Measurements from ENCODE around the gene PRSS53. TPM values are rescaled to one million over a fixed set of nuclear protein-coding genes. Genes with fewer than 3 reads are reported as not detected.

Gene PRSS53
- total RNA-seq, 4 donors from 2014 or later, result 0.63 to 2.2 (median 1.3) TPM

DNA sequence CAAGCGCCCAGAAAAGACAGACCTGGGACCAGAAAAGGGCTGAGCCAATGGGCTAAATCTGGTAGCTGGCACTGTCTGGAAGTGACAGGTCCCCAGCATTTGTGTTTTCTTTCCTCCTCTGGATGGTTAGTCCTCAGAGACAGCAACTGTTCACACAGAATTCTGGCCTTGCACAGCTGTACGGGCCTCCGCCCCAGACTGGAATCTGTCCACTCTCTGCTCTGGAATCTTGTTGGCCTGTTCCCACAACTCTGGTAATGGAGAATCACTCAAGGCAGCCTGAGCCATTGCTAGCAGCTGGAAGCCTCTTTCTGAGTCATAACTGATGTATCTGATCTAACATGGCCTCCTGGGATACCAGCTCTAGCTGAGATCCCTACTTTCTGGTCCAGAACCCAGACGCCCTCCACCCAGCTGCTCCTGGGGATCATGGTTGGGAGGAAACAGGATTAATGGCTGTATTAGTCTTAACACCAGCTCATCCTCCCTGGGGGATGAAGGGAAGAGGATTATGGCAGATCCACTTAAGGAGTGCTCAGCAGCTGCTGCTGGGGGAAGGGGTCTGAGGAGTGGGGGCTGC, 23.8 kb downstream of the PRSS53 start:
- DNase-seq (ENCODE audit: low spot score) (peak; percentile 31), ATAC-seq (ENCODE audit: low FRiP score) (peak; percentile 94)
- TF ChIP-seq, protein P1, sequence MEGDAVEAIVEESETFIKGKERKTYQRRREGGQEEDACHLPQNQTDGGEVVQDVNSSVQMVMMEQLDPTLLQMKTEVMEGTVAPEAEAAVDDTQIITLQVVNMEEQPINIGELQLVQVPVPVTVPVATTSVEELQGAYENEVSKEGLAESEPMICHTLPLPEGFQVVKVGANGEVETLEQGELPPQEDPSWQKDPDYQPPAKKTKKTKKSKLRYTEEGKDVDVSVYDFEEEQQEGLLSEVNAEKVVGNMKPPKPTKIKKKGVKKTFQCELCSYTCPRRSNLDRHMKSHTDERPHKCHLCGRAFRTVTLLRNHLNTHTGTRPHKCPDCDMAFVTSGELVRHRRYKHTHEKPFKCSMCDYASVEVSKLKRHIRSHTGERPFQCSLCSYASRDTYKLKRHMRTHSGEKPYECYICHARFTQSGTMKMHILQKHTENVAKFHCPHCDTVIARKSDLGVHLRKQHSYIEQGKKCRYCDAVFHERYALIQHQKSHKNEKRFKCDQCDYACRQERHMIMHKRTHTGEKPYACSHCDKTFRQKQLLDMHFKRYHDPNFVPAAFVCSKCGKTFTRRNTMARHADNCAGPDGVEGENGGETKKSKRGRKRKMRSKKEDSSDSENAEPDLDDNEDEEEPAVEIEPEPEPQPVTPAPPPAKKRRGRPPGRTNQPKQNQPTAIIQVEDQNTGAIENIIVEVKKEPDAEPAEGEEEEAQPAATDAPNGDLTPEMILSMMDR (IDR thresholded peaks at IDR 0.05), result no peak

DNA sequence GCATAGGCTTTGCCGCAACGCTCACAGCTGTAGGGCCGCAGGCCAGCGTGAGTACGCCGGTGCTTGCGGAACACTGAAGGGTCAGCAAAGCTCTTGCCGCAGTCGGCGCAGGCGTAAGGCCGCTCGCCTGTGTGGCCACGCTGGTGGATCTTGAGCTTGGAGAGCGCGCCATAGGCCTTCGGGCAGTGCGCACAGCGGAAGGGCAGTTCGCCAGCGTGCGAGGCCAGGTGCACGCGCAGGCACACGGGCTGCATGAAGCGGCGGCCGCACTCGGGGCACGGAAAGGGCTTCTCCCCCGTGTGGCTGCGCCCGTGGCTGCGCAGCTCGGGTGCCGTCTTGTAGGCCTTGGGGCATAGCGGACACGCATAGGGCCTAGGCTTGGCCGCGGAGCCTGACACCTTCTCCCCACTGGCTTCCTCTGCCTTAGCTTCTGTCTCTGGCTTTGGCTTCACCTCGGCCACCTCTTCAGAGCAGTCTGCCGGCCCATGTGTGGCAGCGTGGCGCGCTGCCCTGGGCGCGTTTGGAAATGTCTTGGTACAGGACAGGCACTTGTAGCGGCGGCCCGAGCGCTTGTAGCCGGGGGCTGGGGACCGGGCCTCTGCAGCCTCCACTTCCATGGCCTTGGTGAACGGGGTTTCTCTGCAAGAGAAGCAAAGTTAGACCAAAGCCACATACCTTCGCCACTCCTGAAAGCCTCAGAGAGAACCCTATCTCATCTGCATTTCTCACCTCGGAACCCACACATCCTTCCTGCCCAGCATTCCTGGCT, 24.7 kb downstream of the PRSS53 start:
- DNase-seq (ENCODE audit: low spot score), result no peak
- no peak for ATAC-seq (ENCODE audit: low FRiP score)
- TF ChIP-seq, protein P1 (IDR thresholded peaks at IDR 0.05), result no peak

DNA sequence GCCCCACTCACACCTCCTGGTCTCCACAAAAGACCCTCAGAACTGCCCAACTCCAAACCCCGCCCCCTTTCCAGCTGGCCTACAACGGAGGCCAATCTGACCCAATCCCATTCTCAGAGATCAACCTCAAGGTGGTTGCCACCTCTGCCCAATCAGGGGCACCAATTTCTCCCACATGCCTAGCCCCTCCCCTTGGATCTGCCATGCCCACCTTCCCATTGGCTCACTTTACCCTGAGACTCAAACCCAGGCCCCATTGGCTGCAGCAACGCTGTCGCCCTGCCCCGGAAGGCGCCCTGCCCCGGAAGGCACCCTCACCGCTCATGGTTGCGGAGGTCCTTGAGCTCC, 25.3 kb downstream of the PRSS53 start:
- ATAC-seq (ENCODE audit: low FRiP score), result no peak
- TF ChIP-seq, protein P1 (IDR thresholded peaks at IDR 0.05), result no peak

DNA sequence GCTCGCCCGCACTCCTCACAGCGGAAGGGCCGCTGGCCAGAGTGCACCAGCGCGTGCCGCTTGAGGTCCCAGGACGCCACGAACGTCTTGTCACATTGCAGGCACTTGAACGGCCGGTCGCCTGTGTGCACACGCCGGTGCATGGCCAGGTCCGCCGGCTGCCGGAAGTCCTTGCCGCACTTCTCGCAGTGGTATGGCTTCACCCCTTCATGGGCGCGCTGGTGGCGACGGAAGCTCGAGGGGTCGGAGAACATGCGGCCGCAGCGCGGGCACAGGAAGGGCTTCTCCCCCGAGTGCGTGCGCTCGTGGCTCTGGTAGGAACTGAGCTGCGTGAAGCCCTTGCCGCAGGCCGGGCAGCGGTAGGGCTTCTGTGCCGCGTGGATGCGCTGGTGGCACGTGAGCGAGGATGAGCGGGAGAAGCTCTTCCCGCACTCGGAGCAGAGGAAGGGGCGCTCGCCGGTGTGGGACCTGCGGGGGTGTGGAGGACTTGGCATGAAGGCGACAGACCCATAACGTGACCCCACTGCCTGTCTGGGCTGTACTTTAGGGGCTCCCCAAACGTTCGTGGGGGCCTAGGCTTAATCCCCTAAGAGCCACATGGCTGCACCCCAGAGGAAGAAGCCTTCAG, 26.8 kb downstream of the PRSS53 start:
- DNase-seq (ENCODE audit: low spot score) (no peak), ATAC-seq (ENCODE audit: low FRiP score) (no peak)
- TF ChIP-seq, protein P1 (IDR thresholded peaks at IDR 0.05), result no peak

More for the DNA sequence above, 25.3 kb downstream of the PRSS53 start:
- DNase-seq (ENCODE audit: low spot score), result no peak

DNA sequence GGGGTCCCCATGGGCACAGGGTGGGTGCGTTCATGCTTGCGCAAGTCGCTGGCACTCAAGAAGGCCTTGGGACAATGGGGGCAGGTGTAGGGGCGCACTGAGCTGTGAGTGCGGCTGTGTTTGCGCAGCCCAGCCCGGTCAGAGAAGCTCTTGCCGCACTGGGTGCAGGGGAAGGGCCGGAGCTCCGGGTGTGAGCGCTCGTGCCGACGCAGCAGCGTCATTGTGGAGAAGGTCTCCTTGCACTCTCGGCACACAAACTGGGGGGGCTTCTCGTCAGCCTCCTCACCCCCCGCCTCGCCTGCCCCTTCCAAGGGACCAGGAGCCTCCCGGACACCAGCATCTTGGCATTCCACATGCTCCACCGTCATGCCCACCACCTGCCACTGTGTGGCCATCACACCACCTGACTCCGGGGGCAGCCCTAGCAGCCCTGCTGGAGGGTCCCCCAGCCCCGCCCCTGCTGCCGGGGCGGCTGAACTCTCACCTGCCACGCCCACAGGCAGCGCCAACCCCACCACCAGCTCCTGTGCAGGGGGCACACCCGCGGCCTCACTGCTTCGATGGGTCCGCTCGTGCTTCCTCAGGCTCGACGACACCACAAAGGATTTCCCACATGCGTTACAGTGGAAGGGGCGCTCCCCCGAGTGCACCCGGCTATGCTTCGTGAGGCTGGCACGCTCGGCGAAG, 27.5 kb downstream of the PRSS53 start:
- ATAC-seq (ENCODE audit: low FRiP score) (no peak), DNase-seq (ENCODE audit: low spot score) (no peak)
- TF ChIP-seq, protein P1 (IDR thresholded peaks at IDR 0.05), result no peak

DNA sequence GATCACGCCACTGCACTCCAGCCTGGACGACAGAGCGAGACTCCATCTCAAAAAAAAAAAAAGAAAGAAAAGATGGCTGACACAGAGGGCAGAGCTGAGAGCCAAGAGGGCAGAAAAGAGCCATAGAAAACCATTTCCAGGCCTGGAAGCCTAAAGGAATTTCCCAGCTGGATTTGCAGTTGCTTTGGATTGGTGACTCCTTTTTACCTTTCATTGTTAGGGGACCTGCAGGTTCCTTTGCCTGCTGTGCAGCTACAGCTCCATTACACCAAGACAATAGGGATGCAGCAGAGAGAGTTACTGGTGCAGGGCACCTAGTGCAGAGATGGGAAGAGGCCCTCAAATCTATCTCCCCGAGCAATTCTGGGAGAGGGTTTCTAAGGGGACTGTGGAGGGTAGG, 33.1 kb downstream of the PRSS53 start:
- no peak for DNase-seq (ENCODE audit: low spot score)
- ATAC-seq (ENCODE audit: low FRiP score), result no peak
- TF ChIP-seq, protein P1 (IDR thresholded peaks at IDR 0.05), result no peak
